22Rv1 (cell line): Measurements from ENCODE around the gene PDGFB.

Experiments used
- H3K27ac ChIP-seq: fragments of 450-650 bp; 2 replicates; pipeline ENCODE4 v1.5.1; 2017
- ZFX ChIP-seq: fragments of 450-650 bp; IDR thresholded peaks from 2 replicates; pipeline ENCODE4 v1.6.1; 2017; ENCODE audit warnings: antibody characterized with exemption, borderline replicate concordance
- TF ChIP-seq, protein P1 (sequence below): fragments of 450-650 bp; IDR thresholded peaks from 2 replicates; pipeline ENCODE4 v1.5.1; 2017; ENCODE audit warnings: mild to moderate bottlenecking

Gene PDGFB

DNA sequence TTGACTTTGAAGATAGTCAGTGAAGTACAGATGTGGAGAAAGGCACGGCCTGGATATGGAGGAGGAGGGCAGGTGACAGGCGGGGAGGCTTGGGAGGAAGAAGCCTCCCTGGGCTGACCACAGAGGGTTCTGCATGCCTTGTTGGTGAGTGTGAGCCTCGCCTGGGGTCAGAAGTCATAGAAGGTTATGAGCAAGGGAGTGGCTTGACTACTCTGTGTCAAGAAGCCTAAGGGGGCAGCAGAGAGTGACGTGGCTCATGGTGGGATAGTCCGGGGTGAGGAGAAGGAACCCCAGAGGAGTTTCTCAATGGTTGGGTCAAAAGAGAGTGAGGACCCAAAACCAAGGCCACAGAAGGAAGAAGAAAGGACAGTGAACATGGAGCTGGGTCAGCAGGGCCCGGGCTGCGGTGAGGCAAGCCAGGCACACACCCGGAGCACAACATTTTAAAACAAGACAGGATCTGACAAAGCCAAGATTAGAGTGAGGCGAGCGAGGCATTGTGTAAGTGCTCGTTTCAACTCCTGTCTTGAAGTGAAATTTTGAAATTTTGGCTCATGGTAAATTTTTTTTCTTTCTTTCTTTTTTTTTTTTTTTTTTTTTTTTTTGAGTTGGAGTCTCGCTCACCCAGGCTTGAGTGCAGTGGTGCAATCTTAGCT lies 31.9 kb downstream of the PDGFB start:
- no peak overlapping the region for H3K27ac ChIP-seq
- TF ChIP-seq, protein P1, sequence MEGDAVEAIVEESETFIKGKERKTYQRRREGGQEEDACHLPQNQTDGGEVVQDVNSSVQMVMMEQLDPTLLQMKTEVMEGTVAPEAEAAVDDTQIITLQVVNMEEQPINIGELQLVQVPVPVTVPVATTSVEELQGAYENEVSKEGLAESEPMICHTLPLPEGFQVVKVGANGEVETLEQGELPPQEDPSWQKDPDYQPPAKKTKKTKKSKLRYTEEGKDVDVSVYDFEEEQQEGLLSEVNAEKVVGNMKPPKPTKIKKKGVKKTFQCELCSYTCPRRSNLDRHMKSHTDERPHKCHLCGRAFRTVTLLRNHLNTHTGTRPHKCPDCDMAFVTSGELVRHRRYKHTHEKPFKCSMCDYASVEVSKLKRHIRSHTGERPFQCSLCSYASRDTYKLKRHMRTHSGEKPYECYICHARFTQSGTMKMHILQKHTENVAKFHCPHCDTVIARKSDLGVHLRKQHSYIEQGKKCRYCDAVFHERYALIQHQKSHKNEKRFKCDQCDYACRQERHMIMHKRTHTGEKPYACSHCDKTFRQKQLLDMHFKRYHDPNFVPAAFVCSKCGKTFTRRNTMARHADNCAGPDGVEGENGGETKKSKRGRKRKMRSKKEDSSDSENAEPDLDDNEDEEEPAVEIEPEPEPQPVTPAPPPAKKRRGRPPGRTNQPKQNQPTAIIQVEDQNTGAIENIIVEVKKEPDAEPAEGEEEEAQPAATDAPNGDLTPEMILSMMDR, result no peak
- no peak for TF ChIP-seq ZFX

GRCh38 chr22:39209756-39210155 lies 35.0 kb downstream of the PDGFB start:
- H3K27ac ChIP-seq, result no peak overlapping the region
- TF ChIP-seq, protein P1, result no peak
- no peak for TF ChIP-seq ZFX

DNA sequence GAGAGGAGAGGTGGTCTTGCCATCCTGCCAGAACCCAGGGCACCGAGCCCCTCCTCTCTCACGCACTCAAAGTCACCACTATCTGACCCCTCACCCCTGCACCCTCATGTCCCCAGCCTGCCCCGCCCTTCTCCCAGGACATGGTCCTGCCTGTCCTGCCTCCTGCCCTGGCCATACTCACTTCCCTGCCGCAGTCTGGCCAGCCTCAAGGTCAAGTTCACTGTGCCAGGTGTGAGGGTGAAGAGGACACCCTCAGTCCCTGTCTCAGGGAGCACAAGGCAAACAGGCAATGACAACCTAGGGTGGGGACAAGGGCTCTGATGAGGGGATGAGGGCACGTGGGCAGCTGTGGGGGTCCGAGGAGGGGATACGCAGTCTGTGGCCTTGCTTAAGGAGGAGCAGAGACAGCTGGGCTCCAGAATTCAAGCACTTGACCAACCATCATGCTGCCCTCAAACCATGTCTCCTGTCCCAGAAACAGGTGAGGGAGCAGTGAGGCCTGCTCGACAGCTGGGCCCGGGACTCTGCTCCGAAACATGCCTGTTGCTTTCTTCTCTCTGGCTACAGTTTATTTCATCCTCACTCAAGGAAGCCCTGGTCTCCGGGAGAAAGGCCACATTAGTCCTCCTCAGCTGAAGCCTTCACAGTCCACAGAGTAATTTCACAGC lies 36.6 kb downstream of the PDGFB start:
- TF ChIP-seq, protein P1, result no peak
- TF ChIP-seq ZFX, result no peak
- no peak overlapping the region for H3K27ac ChIP-seq

DNA sequence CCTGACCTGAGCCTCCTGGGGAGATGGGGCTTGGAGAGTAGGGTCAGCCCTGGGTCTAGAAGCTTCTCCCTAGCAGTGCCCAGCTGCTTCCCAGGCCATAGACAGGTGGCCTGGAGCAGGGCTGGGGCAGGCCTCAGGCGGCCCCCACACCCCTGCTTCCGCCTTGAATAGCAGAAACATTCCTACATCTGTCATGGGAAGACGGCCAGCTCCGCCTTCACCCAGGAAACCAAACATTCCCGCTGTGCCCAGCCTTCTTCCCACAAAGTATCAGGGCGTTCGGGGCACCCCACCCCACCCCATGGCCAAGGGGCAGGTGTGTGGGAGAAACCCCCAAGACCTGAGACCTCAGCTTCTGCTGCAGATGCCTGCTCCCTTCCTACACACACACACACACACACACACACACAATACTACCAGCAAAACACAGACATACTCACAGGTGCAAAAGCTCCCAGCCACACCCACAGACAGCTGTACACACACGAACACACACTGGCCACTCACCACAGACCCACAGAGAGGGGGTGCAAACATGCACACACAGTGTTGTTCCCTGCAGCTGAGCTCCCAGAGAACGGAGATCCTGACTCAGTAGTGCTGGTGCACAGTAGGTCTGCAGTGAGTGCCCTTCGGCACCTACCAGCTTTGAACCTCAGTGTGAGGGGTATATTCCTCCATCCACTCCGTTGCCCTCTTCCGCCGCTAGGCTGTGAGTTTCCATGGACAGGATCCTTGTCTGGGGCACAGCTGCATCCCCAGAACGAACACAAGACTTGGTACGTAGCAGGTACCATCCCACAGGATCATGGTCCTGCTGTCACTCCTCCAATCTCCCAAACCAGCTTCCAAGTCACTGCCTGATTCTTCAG lies 37.4 kb downstream of the PDGFB start:
- no peak overlapping the region for H3K27ac ChIP-seq
- TF ChIP-seq, protein P1, result no peak
- no peak for TF ChIP-seq ZFX

DNA sequence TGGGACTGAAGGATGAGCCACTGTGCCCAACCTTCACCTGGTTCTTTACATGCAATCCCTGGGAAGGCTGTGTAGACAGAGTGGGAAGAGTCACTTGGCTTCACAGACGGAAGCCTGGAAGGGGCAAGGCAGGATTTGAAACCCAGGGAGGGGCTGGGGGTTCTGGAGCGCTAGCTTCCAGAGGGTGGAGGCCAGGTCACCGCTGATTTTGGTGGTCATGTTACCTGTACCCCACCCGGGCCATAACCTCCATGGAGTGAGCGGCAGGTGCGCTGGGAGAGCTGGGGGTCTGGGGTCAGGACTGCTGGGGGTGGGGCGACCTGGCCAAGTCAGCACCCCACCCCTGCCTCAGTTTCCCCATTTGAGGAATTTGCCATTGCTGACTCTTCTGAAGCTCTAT lies 38.3 kb downstream of the PDGFB start:
- no peak overlapping the region for H3K27ac ChIP-seq

GRCh38 chr22:39205344-39206021 lies 39.3 kb downstream of the PDGFB start:
- TF ChIP-seq ZFX, result no peak
- TF ChIP-seq, protein P1, result no peak
- no peak overlapping the region for H3K27ac ChIP-seq

More for the DNA sequence above, 38.3 kb downstream of the PDGFB start:
- TF ChIP-seq ZFX, result no peak
- TF ChIP-seq, protein P1, result no peak
